HL-60 (cell line): ENCODE data around the gene DDX20.

Experiments used
- CTCF ChIP-seq: IDR thresholded peaks from one replicate; pipeline ENCODE4 v1.5.1; 2011; ENCODE audit warnings: low read length, control low read depth, inconsistent platforms; ENCODE audit not compliant: insufficient read depth
- POLR2AphosphoS5 ChIP-seq: IDR thresholded peaks from 2 replicates; pipeline ENCODE4 v1.6.1; 2012; ENCODE audit warnings: low read depth

- TF ChIP-seq POLR2AphosphoS5 (no peak), CTCF (no peak)
Measured at GRCh38 chr1:111789142-111789541, 33.4 kb downstream of the DDX20 start.
